GM12878 (cell line): ENCODE data around the gene PIK3R3. TPM values are rescaled to one million over a fixed set of nuclear protein-coding genes. Genes with fewer than 3 reads are reported as not detected.

Experiments used
- ATAC-seq: fragments of 200-7000 bp; cut with Tn5 transposase; 3 replicates; pipeline ENCODE4 v1.9.1; 2020; ENCODE audit warnings: mild to moderate bottlenecking, moderate library complexity
- BruUV-seq: library from RNA; stranded (reverse); fragments of 400-500 nt; replicated peaks from 2 replicates; lab custom pipeline; 2021; lab: Mats Ljungman, UMichigan
- CTCF ChIA-PET: fragments of 300-600 bp; sonication (Branson Sonifier 250); formaldehyde crosslinking; extraction: SDS; loops from one replicate; lab custom pipeline; 2021; ENCODE audit warnings: inconsistent platforms; lab: Yijun Ruan, JAX
- POLR2A ChIA-PET: fragments of 350-600 bp; formaldehyde crosslinking; extraction: SDS; loops from one replicate; lab custom pipeline; 2021; ENCODE audit warnings: inconsistent platforms; lab: Charles Lee
- RAD21 ChIA-PET: fragments of 300-600 bp; sonication (Branson Sonifier 250); formaldehyde crosslinking; loops from one replicate; lab custom pipeline; 2023; ENCODE audit warnings: antibody characterized with exemption; ENCODE audit not compliant: unreplicated experiment; lab: Charles Lee
- SMC1A ChIA-PET: fragments of 300-600 bp; sonication (Branson Sonifier 250); formaldehyde crosslinking; loops from one replicate; lab custom pipeline; 2023; ENCODE audit not compliant: unreplicated experiment, uncharacterized antibody; lab: Charles Lee
- DNase-seq: peaks from one replicate; pipeline ENCODE4 v3.0.0-alpha.2; 2011; ENCODE audit warnings: low read depth, low spot score
- FAIRE-seq: peaks from 3 replicates; lab custom pipeline; 2011; peaks lifted over from hg19 to GRCh38; lab: Jason Lieb, UNC
- H2AFZ ChIP-seq: 2 replicates; pipeline ENCODE4 v1.6.0; 2011; ENCODE audit warnings: low read depth, low read length, control low read depth; ENCODE audit not compliant: control insufficient read depth
- H3K27ac ChIP-seq: 2 replicates; pipeline ENCODE4 v1.5.1; 2011; ENCODE audit warnings: control low read depth; ENCODE audit not compliant: control insufficient read depth, insufficient read depth
- H3K27me3 ChIP-seq, 2 experiments: replicated peaks in 1 of 2; 2 replicates each; pipeline versions ENCODE4 v1.6.0 to v1.6.1; 2011; ENCODE audit warnings: low read length in 1 of 2; ENCODE audit not compliant: control insufficient read depth in 2 of 2, insufficient read depth in 2 of 2
- H3K36me3 ChIP-seq, 2 experiments: 2 replicates each; pipeline ENCODE4 v1.5.1; 2011; ENCODE audit warnings: low read length in 1 of 2; ENCODE audit not compliant: control insufficient read depth in 2 of 2, insufficient read depth in 2 of 2
- H3K4me1 ChIP-seq: 2 replicates; pipeline ENCODE4 v1.6.1; 2011; ENCODE audit warnings: mild to moderate bottlenecking, low read length, moderate library complexity, mixed read lengths; ENCODE audit not compliant: control insufficient read depth, insufficient read depth
- H3K4me2 ChIP-seq: 2 replicates; pipeline ENCODE4 v1.6.0; 2011; ENCODE audit warnings: control low read depth; ENCODE audit not compliant: control insufficient read depth, insufficient read depth
- H3K4me3 ChIP-seq: fragments of 200-600 bp; sonication (generic); 2 replicates; pipeline ENCODE4 v1.5.1; 2016
- H3K79me2 ChIP-seq: 2 replicates; pipeline ENCODE4 v1.6.0; 2011; ENCODE audit warnings: low read length; ENCODE audit not compliant: control insufficient read depth, insufficient read depth
- H3K9ac ChIP-seq: 2 replicates; pipeline ENCODE4 v1.8.0; 2011; ENCODE audit warnings: low read length, control low read depth, mixed read lengths; ENCODE audit not compliant: control insufficient read depth, insufficient read depth
- H3K9me3 ChIP-seq: replicated peaks from 3 replicates; pipeline ENCODE4 v1.5.1; 2011; ENCODE audit warnings: mild to moderate bottlenecking, low read length; ENCODE audit not compliant: control insufficient read depth, insufficient read depth
- H4K20me1 ChIP-seq: 2 replicates; pipeline ENCODE4 v1.6.0; 2011; ENCODE audit not compliant: control insufficient read depth, insufficient read depth
- BMI1 ChIP-seq: fragments of 450-650 bp; IDR thresholded peaks from 2 replicates; pipeline ENCODE4 v1.6.1; 2016; ENCODE audit warnings: mild to moderate bottlenecking, moderate library complexity, borderline replicate concordance
- CREM ChIP-seq: IDR thresholded peaks from 2 replicates; pipeline ENCODE4 v1.6.1; 2014; ENCODE audit warnings: antibody characterized with exemption, low read depth
- ELK1 ChIP-seq: IDR thresholded peaks from 2 replicates; pipeline ENCODE4 v1.6.1; 2012; ENCODE audit warnings: low read depth, low read length, improper control_type of control experiment
- ESRRA ChIP-seq: IDR thresholded peaks from 2 replicates; pipeline ENCODE4 v1.6.1; 2012; ENCODE audit warnings: mild to moderate bottlenecking, low read length, improper control_type of control experiment
- GATAD2B ChIP-seq: fragments of 450-650 bp; conservative IDR thresholded peaks from 2 replicates; pipeline ENCODE4 v1.6.1; 2017; ENCODE audit warnings: low read depth, mild to moderate bottlenecking, moderate library complexity
- HDAC6 ChIP-seq: fragments of 200-600 bp; sonication (generic); IDR thresholded peaks from one replicate; pipeline ENCODE4 v1.8.0; 2017; ENCODE audit warnings: antibody characterized with exemption; ENCODE audit not compliant: unreplicated experiment
- KDM1A ChIP-seq: fragments of 200-600 bp; sonication (generic); IDR thresholded peaks from 2 replicates; pipeline ENCODE4 v1.6.1; 2016; ENCODE audit warnings: borderline replicate concordance
- MXI1 ChIP-seq: fragments of 150-350 bp; IDR thresholded peaks from 2 replicates; pipeline ENCODE4 v1.6.1; 2011; ENCODE audit warnings: low read depth, mild to moderate bottlenecking, inconsistent platforms, low read length, improper control_type of control experiment
- NFYB ChIP-seq: IDR thresholded peaks from 2 replicates; pipeline ENCODE4 v1.6.1; 2011; ENCODE audit warnings: low read depth, mild to moderate bottlenecking, low read length, improper control_type of control experiment, moderate library complexity; ENCODE audit not compliant: insufficient read depth
- NR2F1 ChIP-seq: fragments of 450-650 bp; conservative IDR thresholded peaks from 2 replicates; pipeline ENCODE4 v1.6.1; 2017; ENCODE audit warnings: mild to moderate bottlenecking
- NRF1 ChIP-seq: conservative IDR thresholded peaks from 2 replicates; pipeline ENCODE4 v1.6.1; 2011; ENCODE audit warnings: mild to moderate bottlenecking, low read depth, low read length, improper control_type of control experiment
- PAX5 ChIP-seq: IDR thresholded peaks from 2 replicates; pipeline ENCODE4 v1.6.1; 2011; ENCODE audit warnings: low read depth, low read length, borderline replicate concordance
- POU2F2 ChIP-seq: IDR thresholded peaks from 3 replicates; pipeline ENCODE4 v1.6.1; 2011; ENCODE audit warnings: low read depth, mild to moderate bottlenecking, low read length, borderline replicate concordance
- RAD51 ChIP-seq: fragments of 450-650 bp; IDR thresholded peaks from 2 replicates; pipeline ENCODE4 v1.6.1; 2016; ENCODE audit warnings: moderate library complexity, mild to moderate bottlenecking, inconsistent platforms
- SIN3A ChIP-seq: IDR thresholded peaks from 2 replicates; pipeline ENCODE4 v1.6.1; 2012; ENCODE audit warnings: low read depth, low read length, improper control_type of control experiment
- TCF7 ChIP-seq: IDR thresholded peaks from 2 replicates; pipeline ENCODE4 v1.6.1; 2014; ENCODE audit warnings: antibody characterized with exemption, borderline replicate concordance
- ZNF207 ChIP-seq: fragments of 450-650 bp; IDR thresholded peaks from 2 replicates; pipeline ENCODE4 v1.6.1; 2014; ENCODE audit warnings: antibody characterized with exemption, mild to moderate bottlenecking, borderline replicate concordance
- WGBS: methylation state at CpG from one replicate; pipeline ENCODE4 v1.1.6; 2016; ENCODE audit warnings: low lambda C conversion rate; ENCODE audit not compliant: insufficient replicate concordance, insufficient coverage; ENCODE audit errors: missing lambda C conversion rate; 5-methylcytosine and 5-hydroxymethylcytosine counted together
- in situ Hi-C: fragments of 300-500 bp; cut with MboI; formaldehyde crosslinking; loops from 9 replicates; pipeline ENCODE4 v1.14.3; 2018; ENCODE audit warnings: mixed read lengths
- intact Hi-C: fragments of 100-400 bp; cut with micrococcal nuclease; formaldehyde crosslinking; loops from one replicate; pipeline ENCODE4 v1.14.2; 2022; ENCODE audit not compliant: unreplicated experiment
- polyA plus RNA-seq, 11 experiments: library from polyadenylated mRNA; depleted of rRNA in 4 of 11; unstranded in 6 of 11; stranded (reverse) in 5 of 11; fragments of >200 nt; fragmentation: Nextera tagmentation in 4 of 11; fragmentation: Illumina TruSeq in 1 of 11; extraction: Ambion mirVana in 4 of 11; extraction: Trizol in 1 of 11; gene quantifications; 1 replicate in 1 of 11; 2 replicates in 10 of 11; pipeline versions ENCODE4 v1.2.1 to v1.2.3, GENCODE V29; 2011 to 2016; ENCODE audit warnings: inconsistent platforms in 2 of 11, missing spikeins in 2 of 11, low read depth in 1 of 11
- total RNA-seq, 4 experiments: library from RNA; depleted of rRNA in 3 of 4; stranded (reverse); fragments of >200 nt in 3 of 4; fragmentation: Illumina TruSeq in 1 of 4; extraction: Trizol in 1 of 4; gene quantifications; 2 replicates each; pipeline versions ENCODE4 v1.2.1 to v1.2.3, GENCODE V29; 2013 to 2021

PIK3R3 gene
- total and polyA plus RNA-seq, 10 of the 15 experiments (the other 5 are each of a cell fraction or from before 2014, with no cell fraction given) = 4.8 to 27.0 (median 19.8) TPM

DNA sequence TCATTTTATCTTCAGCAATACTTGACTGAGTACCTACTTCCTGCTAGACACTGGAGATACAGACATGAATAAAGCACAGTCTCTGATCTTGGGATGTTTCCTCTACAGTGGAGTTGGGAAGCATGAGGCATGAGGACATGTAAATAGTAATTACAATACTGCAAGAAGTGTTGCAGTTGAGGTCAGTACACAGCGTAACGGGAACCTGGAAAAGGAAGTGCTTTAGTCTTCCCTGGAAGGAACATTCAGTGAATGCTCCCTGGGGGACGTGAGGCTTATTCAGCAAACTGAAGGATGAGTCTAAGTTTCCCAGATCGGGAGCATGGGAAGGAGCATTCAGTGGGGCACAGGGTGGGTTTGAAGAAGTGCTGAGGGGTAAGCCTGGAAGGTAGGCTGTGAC, 112.4 kb downstream of the PIK3R3 start:
- Histone ChIP-seq H3K4me2 (no peak overlapping the region), H3K27ac (no peak overlapping the region), H3K4me3 (no peak overlapping the region), H3K79me2 (no peaks in the 10 kb centered on the region), H4K20me1 (no peaks in the 10 kb centered on the region), H3K36me3 (no peaks in the 10 kb centered on the region; a peak in 2 of 4 replicates), H3K9ac (no peak overlapping the region), H3K27me3 (no peaks in the 10 kb centered on the region), H3K4me1 (no peaks in the 10 kb centered on the region), H3K9me3 (no peaks in the 10 kb centered on the region), H2AFZ (no peak overlapping the region)
- POLR2A ChIA-PET = no interaction called here
- 92% methylated on average over 4 of the region's 4 CpGs for WGBS
- CTCF ChIA-PET = interaction anchor here (1.4 kb wide), 1 partner anchor 14 kb away, joined by 4 read pairs; no protein-coding TSS in a partner anchor
- FAIRE-seq (no peak), ATAC-seq (no peak), DNase-seq (no peak)
- no TSS peak for BruUV-seq
- RAD21 ChIA-PET = no interaction called here
- intact Hi-C loops = no loop called here
- no peak for TF ChIP-seq KDM1A
- no peak for TF ChIP-seq RAD51
- no peak for TF ChIP-seq NFYB
- no peak for TF ChIP-seq ESRRA
- TF ChIP-seq SIN3A = no peak
- TF ChIP-seq PAX5 = no peak
- no peak for TF ChIP-seq GATAD2B
- TF ChIP-seq HDAC6 = no peak
- TF ChIP-seq POU2F2 = no peak
- TF ChIP-seq ZNF207 = no peak
- TF ChIP-seq BMI1 = no peak
- no peak for TF ChIP-seq TCF7
- TF ChIP-seq NR2F1 = no peak
- no peak for TF ChIP-seq NRF1
- TF ChIP-seq ELK1 = no peak
- TF ChIP-seq CREM = no peak
- no peak for TF ChIP-seq MXI1
- SMC1A ChIA-PET = no interaction called here
- in situ Hi-C loops = no loop called here
